ENCODE results near the gene DNAJC25.

DNAJC25 gene

DNA sequence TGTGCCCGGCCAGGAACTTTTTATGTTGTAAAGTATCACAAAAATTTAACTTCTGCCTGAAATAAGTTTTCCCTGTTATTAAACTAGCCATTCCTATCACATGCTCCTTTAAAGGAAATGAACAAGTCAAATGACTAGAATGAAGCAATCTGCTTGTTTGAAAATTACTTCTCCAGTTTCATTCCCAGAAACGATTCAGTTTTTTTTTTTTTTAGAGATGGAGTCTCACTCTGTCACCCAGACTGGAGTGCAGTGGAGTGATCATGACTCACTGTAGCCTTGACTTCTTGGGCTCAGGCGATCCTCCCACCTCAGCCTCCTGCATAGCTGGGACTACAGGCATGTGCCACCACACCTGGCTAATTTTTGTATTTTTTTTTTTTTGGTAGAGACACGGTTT is 16.9 kb downstream of the DNAJC25 start (continued):
- TF ChIP-seq, protein P1, sequence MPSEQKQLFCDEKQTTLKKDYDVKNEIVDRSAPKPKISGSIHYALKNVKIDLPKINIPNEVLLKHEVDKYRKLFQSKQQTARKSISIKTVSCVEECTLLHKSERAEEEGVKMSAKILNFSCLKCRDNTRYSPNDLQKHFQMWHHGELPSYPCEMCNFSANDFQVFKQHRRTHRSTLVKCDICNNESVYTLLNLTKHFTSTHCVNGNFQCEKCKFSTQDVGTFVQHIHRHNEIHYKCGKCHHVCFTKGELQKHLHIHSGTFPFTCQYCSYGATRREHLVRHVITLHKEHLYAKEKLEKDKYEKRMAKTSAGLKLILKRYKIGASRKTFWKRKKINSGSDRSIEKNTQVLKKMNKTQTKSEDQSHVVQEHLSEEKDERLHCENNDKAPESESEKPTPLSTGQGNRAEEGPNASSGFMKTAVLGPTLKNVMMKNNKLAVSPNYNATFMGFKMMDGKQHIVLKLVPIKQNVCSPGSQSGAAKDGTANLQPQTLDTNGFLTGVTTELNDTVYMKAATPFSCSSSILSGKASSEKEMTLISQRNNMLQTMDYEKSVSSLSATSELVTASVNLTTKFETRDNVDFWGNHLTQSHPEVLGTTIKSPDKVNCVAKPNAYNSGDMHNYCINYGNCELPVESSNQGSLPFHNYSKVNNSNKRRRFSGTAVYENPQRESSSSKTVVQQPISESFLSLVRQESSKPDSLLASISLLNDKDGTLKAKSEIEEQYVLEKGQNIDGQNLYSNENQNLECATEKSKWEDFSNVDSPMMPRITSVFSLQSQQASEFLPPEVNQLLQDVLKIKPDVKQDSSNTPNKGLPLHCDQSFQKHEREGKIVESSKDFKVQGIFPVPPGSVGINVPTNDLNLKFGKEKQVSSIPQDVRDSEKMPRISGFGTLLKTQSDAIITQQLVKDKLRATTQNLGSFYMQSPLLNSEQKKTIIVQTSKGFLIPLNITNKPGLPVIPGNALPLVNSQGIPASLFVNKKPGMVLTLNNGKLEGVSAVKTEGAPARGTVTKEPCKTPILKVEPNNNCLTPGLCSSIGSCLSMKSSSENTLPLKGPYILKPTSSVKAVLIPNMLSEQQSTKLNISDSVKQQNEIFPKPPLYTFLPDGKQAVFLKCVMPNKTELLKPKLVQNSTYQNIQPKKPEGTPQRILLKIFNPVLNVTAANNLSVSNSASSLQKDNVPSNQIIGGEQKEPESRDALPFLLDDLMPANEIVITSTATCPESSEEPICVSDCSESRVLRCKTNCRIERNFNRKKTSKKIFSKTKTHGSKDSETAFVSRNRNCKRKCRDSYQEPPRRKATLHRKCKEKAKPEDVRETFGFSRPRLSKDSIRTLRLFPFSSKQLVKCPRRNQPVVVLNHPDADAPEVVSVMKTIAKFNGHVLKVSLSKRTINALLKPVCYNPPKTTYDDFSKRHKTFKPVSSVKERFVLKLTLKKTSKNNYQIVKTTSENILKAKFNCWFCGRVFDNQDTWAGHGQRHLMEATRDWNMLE (tag by site-specific recombination; conservative IDR thresholded peaks at IDR 0.05; ENCODE audit: low read depth): no peak
- TF ChIP-seq ZNF23 (tag by site-specific recombination; IDR thresholded peaks at IDR 0.05; ENCODE audit: borderline replicate concordance): no peak
- TF ChIP-seq, protein P2, sequence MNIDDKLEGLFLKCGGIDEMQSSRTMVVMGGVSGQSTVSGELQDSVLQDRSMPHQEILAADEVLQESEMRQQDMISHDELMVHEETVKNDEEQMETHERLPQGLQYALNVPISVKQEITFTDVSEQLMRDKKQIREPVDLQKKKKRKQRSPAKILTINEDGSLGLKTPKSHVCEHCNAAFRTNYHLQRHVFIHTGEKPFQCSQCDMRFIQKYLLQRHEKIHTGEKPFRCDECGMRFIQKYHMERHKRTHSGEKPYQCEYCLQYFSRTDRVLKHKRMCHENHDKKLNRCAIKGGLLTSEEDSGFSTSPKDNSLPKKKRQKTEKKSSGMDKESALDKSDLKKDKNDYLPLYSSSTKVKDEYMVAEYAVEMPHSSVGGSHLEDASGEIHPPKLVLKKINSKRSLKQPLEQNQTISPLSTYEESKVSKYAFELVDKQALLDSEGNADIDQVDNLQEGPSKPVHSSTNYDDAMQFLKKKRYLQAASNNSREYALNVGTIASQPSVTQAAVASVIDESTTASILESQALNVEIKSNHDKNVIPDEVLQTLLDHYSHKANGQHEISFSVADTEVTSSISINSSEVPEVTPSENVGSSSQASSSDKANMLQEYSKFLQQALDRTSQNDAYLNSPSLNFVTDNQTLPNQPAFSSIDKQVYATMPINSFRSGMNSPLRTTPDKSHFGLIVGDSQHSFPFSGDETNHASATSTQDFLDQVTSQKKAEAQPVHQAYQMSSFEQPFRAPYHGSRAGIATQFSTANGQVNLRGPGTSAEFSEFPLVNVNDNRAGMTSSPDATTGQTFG (tag by site-specific recombination; IDR thresholded peaks at IDR 0.05; ENCODE audit: borderline replicate concordance): no peak
- TF ChIP-seq ZNF571 (tag by site-specific recombination; IDR thresholded peaks at IDR 0.05): no peak

DNA sequence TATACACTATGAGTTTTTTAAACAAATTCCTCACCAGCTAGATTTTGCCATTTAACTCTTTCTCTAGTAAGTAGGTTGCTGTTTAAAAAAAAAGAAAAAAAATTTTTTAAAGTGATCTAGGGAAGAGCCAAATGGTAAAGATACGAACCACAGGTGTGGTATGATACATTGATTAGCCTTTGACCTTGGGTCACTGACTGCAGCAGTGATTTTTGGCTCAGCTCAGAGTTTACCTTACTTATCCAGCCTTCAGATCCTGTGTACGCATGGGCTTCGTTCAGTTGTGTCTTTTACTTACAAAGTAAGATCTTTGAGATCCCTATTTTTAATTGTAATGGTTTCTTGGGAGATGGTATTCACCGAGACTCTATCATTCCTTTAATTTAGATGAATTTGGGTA is 17.9 kb downstream of the DNAJC25 start:
- no peak overlapping the region for H3K27ac ChIP-seq (ENCODE audit: extremely low read depth, low read depth, low read length)
- H3K36me3 ChIP-seq (ENCODE audit: control insufficient read depth in 2 of 2, insufficient read depth in 1 of 2, low read length in 2 of 2): peaks cover 18 to 50% of the 10 kb centered on the region in 2 experiments
- H3K9me3 ChIP-seq (ENCODE audit: control insufficient read depth, insufficient read depth, low read depth, low read length): no peaks in the 10 kb centered on the region
- H3K4me1 ChIP-seq (ENCODE audit: control insufficient read depth, insufficient read depth, low read length): no peaks in the 10 kb centered on the region
- POLR2A ChIA-PET: interaction anchor here (0.8 to 1.7 kb wide), 2 partner anchors 13 to 18 kb away, joined by 3 to 7 read pairs; partner anchors contain the start of genes DNAJC25 and GNG10
- CTCF ChIA-PET: interaction anchor here (0.8 kb wide), 1 partner anchor 42 kb away, joined by 3 read pairs; no protein-coding TSS in a partner anchor
- no peak overlapping the region for H3K4me3 ChIP-seq (ENCODE audit: low read depth, low read length)
- TF ChIP-seq ZNF214 (tag by site-specific recombination; IDR thresholded peaks at IDR 0.05; ENCODE audit: borderline replicate concordance) (no peak), KLF8 (tag by site-specific recombination; IDR thresholded peaks at IDR 0.05) (no peak), ZBTB20 (tag by site-specific recombination; IDR thresholded peaks at IDR 0.05) (no peak), ZNF544 (tag by site-specific recombination; IDR thresholded peaks at IDR 0.05) (no peak), ZNF202 (tag by site-specific recombination; IDR thresholded peaks at IDR 0.05; ENCODE audit: borderline replicate concordance) (no peak), ZNF664 (tag by site-specific recombination; IDR thresholded peaks at IDR 0.05) (no peak), ZNF24 (tag by site-specific recombination; IDR thresholded peaks at IDR 0.05) (no peak), SCRT1 (tag by site-specific recombination; IDR thresholded peaks at IDR 0.05; ENCODE audit: borderline replicate concordance) (no peak), ZNF335 (tag by site-specific recombination; conservative IDR thresholded peaks at IDR 0.05) (no peak), TRIM28 (IDR thresholded peaks at IDR 0.05; ENCODE audit: borderline replicate concordance, low read length) (no peak), PRDM1 (tag by site-specific recombination; IDR thresholded peaks at IDR 0.05) (no peak), ZNF701 (tag by site-specific recombination; IDR thresholded peaks at IDR 0.05) (no peak), ZNF48 (tag by site-specific recombination; IDR thresholded peaks at IDR 0.05) (no peak), YY2 (tag by site-specific recombination; IDR thresholded peaks at IDR 0.05) (no peak)
- TF ChIP-seq, protein P3, sequence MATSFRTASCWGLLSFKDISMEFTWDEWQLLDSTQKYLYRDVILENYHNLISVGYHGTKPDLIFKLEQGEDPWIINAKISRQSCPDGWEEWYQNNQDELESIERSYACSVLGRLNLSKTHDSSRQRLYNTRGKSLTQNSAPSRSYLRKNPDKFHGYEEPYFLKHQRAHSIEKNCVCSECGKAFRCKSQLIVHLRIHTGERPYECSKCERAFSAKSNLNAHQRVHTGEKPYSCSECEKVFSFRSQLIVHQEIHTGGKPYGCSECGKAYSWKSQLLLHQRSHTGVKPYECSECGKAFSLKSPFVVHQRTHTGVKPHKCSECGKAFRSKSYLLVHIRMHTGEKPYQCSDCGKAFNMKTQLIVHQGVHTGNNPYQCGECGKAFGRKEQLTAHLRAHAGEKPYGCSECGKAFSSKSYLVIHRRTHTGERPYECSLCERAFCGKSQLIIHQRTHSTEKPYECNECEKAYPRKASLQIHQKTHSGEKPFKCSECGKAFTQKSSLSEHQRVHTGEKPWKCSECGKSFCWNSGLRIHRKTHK (tag by site-specific recombination; IDR thresholded peaks at IDR 0.05): no peak
- TF ChIP-seq, protein P4, sequence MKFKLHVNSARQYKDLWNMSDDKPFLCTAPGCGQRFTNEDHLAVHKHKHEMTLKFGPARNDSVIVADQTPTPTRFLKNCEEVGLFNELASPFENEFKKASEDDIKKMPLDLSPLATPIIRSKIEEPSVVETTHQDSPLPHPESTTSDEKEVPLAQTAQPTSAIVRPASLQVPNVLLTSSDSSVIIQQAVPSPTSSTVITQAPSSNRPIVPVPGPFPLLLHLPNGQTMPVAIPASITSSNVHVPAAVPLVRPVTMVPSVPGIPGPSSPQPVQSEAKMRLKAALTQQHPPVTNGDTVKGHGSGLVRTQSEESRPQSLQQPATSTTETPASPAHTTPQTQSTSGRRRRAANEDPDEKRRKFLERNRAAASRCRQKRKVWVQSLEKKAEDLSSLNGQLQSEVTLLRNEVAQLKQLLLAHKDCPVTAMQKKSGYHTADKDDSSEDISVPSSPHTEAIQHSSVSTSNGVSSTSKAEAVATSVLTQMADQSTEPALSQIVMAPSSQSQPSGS (tag by site-specific recombination; IDR thresholded peaks at IDR 0.05; ENCODE audit: low read depth): no peak
- TF ChIP-seq, protein P5, sequence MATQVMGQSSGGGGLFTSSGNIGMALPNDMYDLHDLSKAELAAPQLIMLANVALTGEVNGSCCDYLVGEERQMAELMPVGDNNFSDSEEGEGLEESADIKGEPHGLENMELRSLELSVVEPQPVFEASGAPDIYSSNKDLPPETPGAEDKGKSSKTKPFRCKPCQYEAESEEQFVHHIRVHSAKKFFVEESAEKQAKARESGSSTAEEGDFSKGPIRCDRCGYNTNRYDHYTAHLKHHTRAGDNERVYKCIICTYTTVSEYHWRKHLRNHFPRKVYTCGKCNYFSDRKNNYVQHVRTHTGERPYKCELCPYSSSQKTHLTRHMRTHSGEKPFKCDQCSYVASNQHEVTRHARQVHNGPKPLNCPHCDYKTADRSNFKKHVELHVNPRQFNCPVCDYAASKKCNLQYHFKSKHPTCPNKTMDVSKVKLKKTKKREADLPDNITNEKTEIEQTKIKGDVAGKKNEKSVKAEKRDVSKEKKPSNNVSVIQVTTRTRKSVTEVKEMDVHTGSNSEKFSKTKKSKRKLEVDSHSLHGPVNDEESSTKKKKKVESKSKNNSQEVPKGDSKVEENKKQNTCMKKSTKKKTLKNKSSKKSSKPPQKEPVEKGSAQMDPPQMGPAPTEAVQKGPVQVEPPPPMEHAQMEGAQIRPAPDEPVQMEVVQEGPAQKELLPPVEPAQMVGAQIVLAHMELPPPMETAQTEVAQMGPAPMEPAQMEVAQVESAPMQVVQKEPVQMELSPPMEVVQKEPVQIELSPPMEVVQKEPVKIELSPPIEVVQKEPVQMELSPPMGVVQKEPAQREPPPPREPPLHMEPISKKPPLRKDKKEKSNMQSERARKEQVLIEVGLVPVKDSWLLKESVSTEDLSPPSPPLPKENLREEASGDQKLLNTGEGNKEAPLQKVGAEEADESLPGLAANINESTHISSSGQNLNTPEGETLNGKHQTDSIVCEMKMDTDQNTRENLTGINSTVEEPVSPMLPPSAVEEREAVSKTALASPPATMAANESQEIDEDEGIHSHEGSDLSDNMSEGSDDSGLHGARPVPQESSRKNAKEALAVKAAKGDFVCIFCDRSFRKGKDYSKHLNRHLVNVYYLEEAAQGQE (tag by site-specific recombination; IDR thresholded peaks at IDR 0.05): no peak

Data from HEK293 (cell line).